Right lung (tissue), 10 donors: ENCODE results near the gene TMEM60. TPM values are rescaled to one million over a fixed set of nuclear protein-coding genes. Genes with fewer than 3 reads are reported as not detected.
A peak's percentile ranks its signal among the peaks of the same experiment; 100 is the strongest.
"Not testable (repeated sequence)": the region's sequence is repeated elsewhere in the genome, so short reads cannot be mapped to it uniquely, and the experiment has no call there.

Experiments
- DNase-seq, 2 donors: peaks; one replicate each; pipeline ENCODE4 v3.0.0-alpha.2; 2013
- long read RNA-seq, 8 donors: transcript quantifications; one replicate each; lab custom pipeline, GENCODE V29; 2026
- polyA plus RNA-seq, 5 donors: library from polyadenylated mRNA; unstranded; fragments of 120-200 nt; gene quantifications; one replicate each; pipeline versions ENCODE4 v1.2.1 to v1.2.3, GENCODE V29; 2013; ENCODE audit warnings: inconsistent platforms in 1 of 5, low replicate concordance in 1 of 5; ENCODE audit not compliant: insufficient read length in 5 of 5, insufficient read depth in 1 of 5

TMEM60 gene, protein sequence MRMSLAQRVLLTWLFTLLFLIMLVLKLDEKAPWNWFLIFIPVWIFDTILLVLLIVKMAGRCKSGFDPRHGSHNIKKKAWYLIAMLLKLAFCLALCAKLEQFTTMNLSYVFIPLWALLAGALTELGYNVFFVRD
- polyA plus RNA-seq, result 10 to 100 TPM; 20.5 to 27.9 (median 21.9) TPM
- long read RNA-seq, donor 1, transcript TMEM60-201 (2 exons, 1,023 nt), result major isoform, 21 of 88 reads
- long read RNA-seq, donor 1, partial matches to known transcripts, result 67 of 88 reads
- long read RNA-seq, donor 1, other reads (novel, unspliced or antisense), result 0 of 88 reads
- long read RNA-seq, donor 2, transcript TMEM60-201 (2 exons, 1,023 nt), result major isoform, 15 of 45 reads
- long read RNA-seq, donor 2, partial matches to known transcripts, result 30 of 45 reads
- long read RNA-seq, donor 2, other reads (novel, unspliced or antisense), result 0 of 45 reads
- long read RNA-seq, donor 3, transcript TMEM60-201 (2 exons, 1,023 nt), result major isoform, 23 of 23 reads
- long read RNA-seq, donor 3, partial matches to known transcripts, result 0 of 23 reads
- long read RNA-seq, donor 3, other reads (novel, unspliced or antisense), result 0 of 23 reads
- long read RNA-seq, donor 4, transcript TMEM60-201 (2 exons, 1,023 nt), result major isoform, 11 of 11 reads
- long read RNA-seq, donor 4, partial matches to known transcripts, result 0 of 11 reads
- long read RNA-seq, donor 4, other reads (novel, unspliced or antisense), result 0 of 11 reads
- long read RNA-seq, donor 5, transcript TMEM60-201 (2 exons, 1,023 nt), result major isoform, 23 of 80 reads
- long read RNA-seq, donor 5, partial matches to known transcripts, result 57 of 80 reads
- long read RNA-seq, donor 5, other reads (novel, unspliced or antisense), result 0 of 80 reads
- long read RNA-seq, donor 6, transcript TMEM60-201 (2 exons, 1,023 nt), result major isoform, 25 of 25 reads
- long read RNA-seq, donor 6, partial matches to known transcripts, result 0 of 25 reads
- long read RNA-seq, donor 6, other reads (novel, unspliced or antisense), result 0 of 25 reads
- long read RNA-seq, donor 7, transcript TMEM60-201 (2 exons, 1,023 nt), result major isoform, 19 of 28 reads
- long read RNA-seq, donor 7, partial matches to known transcripts, result 9 of 28 reads
- long read RNA-seq, donor 7, other reads (novel, unspliced or antisense), result 0 of 28 reads
- long read RNA-seq, donor 8, transcript TMEM60-201 (2 exons, 1,023 nt), result major isoform, 9 of 9 reads
- long read RNA-seq, donor 8, partial matches to known transcripts, result 0 of 9 reads
- long read RNA-seq, donor 8, other reads (novel, unspliced or antisense), result 0 of 9 reads

DNA sequence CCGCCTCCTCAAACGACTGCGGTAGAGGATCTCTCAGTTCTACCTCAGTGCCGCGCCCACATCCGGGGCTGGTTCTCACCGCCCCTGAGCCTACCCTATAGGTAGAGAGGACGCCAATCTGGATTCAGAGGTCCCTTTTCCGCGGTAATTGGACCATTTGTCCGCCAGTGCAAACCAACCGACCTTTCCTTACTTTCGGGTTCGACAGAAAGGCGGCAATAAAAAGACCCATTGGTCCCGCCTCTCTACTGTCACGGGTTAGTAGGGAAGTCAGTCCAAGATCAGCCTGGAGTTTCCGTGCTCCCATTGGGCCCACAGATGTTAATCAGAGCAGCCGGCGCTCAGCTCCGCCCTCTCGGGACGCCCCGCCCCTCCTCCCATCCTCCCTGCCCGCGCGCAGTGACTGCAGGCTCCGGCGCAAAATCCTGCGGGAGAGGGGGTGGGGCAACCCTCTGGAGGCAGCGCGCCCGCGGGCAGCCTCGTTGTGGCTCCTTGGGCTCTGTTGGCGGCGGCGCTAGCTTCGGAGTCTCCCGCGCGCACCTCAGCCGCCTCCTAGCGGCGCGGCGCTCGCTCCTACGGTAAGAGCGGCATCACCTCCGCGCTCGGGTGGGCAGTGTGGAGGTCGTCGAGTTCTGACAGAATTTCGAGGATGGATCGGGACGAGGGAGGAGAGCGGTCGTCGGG is at the start of gene TMEM60, which contains the start of gene PHTF2:
TMEM60 (minus strand) TSS at position 41 of the 684 bp plus-strand sequence. CDS start 4,061 bp downstream, outside the sequence.
PHTF2 (plus strand) TSS at position 380 of the 684 bp plus-strand sequence.
- DNase-seq, result peak; percentile 98 to 99

DNA sequence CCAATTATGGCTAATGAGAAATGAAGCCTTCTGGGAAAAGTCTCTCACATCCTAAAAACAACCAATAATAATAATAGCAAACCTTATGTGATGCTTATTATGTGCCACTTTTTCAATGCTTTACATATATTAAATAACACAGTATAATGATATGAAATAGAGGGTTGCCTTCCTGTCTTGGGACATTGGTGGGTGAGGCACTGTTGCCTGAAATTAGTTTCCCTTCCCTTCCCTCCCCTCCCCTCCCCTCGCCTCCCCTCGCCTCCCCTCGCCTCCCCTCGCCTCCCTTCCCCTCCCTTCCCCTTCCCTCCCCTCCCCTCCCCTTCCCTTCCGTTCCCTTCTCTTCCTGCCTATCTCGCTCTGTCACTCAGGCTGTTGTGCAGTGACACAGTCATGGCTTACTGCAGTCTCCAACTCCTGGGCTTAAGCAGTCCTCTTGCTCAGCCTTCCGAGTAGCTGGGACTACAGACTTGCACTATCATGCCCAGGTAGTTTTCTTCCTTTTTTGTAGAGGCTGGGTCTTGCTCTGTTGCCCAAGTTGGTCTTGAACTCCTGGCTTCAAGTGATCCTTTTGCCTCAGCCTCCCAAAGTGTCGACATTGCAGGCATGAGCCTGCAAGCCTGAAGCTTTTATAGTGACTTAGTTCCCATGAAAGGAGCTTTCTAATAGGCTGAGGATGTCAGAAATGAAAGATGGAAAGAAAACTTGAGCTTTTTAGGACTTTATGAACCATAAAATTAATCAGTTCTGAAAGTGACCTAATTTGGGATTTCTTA is 48.3 kb upstream of the TMEM60 start:
- no peak for DNase-seq

DNA sequence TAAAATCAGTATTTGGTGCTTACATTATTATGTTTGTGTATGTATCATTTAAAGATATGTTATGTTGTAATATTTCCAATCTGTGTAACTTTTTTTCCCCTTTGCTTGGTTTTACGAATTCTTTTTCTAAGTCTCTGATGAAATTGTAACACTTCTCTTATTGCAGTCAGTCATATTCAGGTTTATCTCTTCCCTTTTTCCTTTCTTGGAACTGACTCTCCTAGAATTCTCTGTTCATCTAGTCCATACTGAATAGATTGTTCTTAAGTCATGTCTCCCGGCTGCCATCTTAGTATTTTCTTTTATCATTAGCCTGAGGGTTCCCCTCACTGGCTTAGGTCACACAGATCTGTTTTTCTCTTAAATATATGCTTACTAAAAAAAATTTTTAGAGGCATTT is 45.0 kb upstream of the TMEM60 start:
- DNase-seq, result no peak

DNA sequence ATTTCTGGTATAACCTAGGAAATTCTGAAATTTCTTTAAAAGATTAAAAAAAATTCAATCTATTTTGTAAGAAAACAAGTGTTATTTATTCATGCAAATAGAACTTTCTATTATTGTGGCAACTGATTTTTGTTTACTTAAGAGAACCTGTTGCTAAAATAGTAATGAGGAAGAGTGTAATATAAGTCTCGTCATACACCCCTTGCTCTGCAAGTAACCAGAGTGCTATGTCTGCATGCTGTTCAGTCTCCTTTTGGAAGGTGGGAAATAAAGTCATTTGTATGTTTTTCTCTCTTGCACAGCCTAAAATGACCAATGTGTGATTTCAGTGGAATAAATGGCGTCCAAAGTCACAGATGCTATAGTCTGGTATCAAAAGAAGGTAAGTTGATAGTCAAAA is 41.7 kb upstream of the TMEM60 start:
- no peak for DNase-seq

DNA sequence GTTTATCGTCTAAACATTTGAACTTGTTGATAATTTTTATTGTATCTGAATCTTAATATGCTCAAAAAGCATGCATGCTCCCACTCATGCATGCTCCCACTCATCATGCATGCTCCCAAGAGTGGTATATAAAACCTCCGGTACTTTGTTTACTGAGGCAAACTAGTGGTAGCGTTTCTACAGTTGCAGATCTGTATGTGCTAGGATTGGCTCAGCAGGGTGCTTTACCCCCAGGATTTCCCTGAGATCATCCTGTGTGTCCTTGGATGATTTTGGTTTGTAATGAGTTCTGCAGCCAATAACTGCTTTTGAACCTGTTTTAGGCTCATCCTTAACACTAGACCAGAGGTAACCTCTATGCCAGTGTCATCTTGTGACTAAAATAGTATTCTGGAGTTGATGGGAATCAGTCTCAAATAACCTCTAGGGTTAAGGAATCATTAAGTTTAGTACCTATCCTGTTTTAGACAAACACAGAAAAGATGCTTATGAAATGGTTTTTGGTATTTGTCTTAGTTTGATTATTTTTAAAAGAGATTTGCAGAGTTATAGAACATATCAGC is 40.8 kb upstream of the TMEM60 start:
- DNase-seq, result no peak

DNA sequence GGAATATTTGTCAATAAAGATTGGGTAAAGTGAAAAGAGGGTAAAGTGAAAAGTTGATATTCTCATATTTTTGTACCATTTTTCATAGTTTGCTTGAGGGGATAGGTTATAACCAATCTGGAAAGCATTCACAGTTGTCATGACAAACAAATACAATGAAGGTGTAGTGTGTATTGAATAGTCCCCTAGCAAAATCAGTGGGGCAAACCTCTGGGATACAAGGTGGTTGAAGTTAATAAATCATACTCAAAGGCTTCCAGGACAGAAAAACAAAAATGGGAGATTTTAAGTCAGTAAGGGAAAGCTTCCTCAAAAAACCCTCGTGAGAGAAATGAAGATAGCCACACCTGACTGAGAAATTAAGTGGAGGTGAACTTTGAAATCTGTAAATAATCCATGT is 39.7 kb upstream of the TMEM60 start:
- DNase-seq, result no peak

DNA sequence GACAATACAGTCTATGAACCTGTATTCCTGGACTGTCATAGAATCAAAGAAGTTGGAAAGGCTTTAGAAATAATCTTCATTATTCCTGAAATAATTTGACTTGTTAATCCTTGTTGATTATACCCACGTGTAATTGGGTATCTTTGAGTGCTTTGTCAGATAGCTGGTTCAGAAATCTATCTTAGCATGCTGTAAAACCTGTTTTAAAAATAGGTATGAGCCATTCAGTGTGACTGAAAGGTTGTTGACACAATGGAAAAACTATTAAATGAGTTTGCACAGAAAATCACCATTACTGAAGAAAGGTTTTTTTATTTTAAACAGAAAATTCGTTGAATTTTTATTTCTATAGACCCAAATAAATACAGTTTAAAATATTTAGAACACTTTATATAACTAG is 39.0 kb upstream of the TMEM60 start:
- no peak for DNase-seq

DNA sequence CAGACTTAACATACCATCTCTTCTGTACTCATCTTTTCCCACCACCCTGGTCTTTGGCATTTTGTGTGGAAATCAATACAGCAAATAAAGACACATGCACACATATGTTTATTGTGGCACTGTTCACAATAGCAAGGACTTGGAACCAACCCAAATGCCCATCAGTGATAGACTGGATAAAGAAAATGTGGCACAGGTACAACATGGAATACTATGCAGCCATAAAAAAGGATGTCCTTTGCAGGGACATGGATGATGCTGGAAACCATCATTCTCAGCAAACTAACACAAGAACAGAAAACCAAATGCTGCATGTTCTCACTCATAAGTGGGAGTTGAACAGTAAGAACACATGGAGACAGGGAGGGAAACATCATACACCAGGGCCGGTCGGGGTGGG is 38.2 kb upstream of the TMEM60 start:
- DNase-seq, result not testable (repeated sequence)

DNA sequence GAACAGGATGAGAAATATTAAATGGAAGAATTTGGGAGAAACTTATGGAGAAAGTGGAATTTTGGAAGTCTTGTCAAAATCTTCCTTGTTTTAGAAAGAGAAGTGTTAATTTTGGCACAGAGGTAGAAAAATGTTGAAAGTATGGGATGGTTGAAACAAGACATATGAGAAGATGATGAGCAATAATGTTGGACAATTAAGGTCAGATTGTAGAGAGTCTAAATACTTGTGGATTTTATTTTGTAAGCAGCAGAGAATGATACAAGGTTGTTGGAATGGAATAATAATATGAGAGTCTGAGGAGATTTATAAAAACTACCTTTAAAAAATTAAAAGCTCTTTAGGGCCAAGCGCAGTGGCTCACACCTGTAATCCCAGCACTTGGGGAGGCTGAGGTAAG is 34.9 kb upstream of the TMEM60 start:
- no peak for DNase-seq

DNA sequence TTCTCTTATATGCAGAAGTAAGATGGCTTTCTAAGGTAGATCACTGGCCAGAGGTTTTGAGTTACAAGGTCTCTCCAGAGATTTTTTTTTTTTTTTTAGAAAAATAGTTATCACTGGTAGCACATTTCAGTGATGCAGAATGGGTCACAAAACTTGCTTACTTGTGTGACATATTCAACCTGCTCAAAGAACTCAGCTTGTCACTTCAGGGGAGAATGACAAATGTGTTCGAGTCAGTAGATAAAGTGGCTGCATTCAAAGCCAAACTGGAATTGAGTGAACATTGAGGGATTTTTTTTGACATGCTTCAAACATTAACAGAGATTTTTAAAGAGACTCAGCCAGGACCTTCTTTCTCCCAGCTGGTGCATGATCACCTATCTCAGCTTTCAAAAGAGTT is 33.7 kb upstream of the TMEM60 start:
- no peak for DNase-seq

DNA sequence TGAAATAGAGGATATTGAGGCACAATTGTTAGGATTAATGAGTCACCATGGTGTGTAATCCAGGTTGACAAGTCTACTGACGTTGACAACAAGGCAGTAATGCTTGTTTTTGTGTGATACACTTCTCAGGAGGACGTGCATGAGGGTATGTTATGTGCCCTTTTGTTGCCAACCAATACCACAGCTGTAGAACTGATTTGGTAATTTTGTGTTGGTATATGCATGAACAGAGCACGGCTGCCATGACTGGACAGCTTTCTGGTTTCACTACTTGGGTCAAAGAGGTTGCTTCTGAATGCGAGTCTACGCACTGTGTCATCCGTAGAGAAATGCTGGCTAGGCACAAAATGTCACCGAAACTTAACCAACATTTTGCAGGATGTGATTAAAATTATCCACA is 33.2 kb upstream of the TMEM60 start:
- DNase-seq, result no peak

DNA sequence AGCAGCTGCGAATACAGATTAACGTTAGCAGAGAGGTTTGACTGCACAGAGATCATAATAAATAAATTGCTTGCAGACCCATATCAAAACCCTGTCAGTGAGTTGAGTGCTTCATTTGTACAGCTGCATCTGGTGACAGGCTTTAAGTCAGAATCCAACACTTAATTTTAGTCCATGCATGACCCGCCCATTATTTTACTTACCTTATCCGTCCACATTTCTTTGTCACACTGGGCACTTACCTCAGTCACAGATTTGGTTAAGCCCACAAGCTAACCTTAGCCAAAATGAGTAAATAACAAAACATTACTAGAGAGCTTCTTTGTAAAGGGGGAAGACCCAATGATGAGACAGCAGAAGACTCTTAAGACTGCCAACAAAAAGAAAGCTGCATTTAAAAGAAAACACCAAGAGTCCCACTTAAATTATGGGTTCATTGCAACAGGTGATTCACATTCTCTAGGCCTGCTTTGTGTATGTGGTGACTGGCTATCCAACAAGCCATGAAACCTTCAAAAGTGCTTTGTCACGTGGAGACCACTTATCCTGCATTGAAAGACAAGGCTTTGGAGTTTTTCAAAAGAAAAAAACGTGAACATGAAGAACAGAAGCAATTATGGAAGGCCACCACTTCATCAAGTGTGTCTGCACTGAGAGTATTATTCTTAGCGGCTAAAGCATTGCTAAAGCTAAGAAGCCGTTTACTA is 32.6 kb upstream of the TMEM60 start:
- DNase-seq, result no peak

DNA sequence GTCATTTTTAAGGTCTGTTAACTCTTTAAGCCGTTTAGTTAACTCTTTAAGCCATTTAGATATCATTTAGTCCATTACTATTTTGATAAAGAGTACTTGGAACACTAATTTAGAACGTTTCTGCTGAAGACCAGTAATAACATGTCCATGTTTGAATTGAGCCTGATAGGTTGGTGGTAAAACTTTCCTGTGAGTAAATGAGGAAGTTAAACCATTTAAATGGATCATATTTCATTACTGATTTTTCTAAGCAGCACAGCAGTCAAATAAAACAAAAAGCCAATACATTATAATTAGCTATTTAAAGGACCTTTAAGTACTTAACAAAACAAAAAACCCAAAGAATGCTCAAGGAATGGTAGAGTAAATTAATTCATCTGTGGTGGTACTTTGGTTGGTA is 29.8 kb upstream of the TMEM60 start:
- no peak for DNase-seq

DNA sequence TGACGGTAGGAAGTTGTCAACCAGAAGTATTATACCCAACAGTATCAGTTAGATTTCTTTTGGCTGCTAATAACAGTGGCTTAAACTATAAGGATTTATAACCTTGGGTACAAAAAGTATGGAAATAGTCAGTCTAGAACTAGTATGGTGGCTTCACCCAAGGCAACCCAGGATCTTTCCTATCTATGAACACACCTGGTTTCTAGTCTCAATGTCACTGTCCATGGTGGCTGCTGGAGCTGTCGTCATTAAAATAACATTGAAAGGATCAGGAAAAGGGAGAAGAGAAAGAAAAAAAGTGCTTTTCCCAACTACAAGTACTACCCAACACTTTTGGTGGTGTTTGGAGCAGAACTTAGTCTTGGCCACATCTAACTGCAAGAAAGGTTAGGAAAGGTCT is 28.1 kb upstream of the TMEM60 start:
- DNase-seq, result no peak

DNA sequence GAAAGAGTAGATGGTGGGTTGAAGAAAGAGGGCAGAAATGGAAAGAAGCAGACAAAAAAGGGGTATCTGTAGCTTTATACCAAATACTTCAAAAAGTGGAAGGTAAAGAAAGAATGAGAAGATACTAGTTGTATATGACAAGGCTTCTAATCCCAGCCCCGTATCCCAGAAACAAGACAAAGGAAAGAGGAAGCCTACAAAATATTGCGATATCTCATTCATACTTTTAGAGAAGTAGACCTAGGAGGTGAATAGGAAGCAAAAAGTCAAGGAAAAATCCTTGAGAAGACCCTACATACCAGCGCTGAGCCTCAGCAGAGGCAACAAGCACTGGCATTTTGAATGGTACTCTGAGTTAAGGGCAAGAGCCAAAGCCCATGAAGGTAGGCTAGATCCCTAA is 26.9 kb upstream of the TMEM60 start:
- no peak for DNase-seq

DNA sequence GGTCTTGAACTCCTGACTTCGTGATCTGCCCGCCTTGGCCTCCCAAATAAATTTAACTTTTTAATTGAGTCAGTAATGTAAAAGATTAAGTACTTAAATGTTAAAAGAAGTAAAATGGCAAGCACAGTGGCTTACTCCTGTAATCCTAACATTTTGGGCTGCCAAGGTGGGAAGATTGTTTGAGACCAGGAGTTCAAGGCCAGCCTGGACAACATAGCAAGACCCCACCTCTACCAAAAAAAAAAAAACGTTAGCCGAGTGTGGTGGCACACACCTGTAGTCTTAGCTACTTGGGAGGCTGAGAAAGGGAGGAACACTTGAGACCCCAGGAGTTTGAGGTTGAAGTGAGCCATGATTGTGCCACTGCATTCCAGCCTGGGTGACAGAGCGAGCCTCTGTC is 26.4 kb upstream of the TMEM60 start:
- no peak for DNase-seq

DNA sequence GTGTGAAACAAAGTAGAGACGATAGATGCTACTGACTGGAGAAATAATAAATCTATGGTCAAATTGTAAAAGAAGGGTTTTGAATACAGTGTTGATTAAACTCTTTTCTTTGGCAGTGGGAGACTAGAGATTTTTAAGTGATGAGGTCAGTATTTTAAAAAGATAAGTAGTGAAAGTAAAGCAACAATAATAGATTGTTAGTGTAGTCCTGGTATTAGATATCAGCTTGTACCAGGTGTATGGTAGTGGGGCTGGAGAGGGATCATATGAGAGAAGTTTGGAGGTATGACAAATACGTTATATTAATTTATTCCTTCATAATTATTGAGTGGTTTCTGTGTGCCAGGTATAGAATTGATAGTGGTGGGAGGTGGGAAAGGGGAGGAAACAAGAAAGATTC is 25.6 kb upstream of the TMEM60 start:
- DNase-seq, result no peak

DNA sequence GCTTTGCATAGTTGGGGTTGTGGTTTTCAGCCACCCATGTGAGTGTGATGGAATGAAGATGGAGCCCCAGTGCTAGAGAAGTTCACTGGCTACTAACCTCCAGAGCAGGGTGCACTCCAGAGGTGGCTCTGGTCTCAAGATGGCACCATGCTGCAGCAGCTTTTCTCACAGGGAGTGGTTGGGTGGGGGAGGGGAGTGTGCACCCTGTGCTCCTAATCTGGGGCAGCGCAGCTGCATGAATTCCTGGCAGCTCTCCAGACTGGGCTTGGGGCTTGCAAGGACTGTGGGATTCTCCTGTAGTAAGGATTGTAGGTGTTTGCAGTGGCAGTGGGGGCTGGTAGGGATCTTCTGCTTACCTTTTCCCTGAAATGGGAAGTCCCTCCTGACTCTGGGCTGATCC is 24.0 kb upstream of the TMEM60 start:
- DNase-seq, result no peak

DNA sequence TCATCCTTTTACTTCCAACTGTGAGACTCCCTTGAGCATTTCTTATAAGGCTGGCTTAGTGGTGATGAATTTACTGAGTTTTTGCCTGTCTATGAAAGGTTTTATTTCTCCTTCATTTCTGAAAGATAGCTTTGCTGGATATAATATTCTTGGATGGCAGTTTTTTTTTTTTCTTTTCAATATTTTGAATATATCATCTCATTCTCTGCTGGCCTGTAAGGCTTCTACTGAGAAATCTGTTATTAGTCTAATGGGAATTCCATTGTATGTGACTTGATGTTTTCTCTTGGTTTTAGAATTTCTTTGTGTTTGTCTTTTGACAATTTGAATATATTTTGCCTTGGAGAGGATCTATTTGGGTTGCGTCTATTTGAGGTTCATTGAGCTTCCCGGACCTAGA is 22.7 kb upstream of the TMEM60 start:
- no peak for DNase-seq
